Measurements from ENCODE around the gene DUSP5. TPM values are rescaled to one million over a fixed set of nuclear protein-coding genes. Genes with fewer than 3 reads are reported as not detected.
"Not testable (repeated sequence)": the region's sequence is repeated elsewhere in the genome, so short reads cannot be mapped to it uniquely, and the experiment has no call there.

DUSP5 gene
- total RNA-seq, 1 donor from 2014 or later, result 14.8 TPM

DNA sequence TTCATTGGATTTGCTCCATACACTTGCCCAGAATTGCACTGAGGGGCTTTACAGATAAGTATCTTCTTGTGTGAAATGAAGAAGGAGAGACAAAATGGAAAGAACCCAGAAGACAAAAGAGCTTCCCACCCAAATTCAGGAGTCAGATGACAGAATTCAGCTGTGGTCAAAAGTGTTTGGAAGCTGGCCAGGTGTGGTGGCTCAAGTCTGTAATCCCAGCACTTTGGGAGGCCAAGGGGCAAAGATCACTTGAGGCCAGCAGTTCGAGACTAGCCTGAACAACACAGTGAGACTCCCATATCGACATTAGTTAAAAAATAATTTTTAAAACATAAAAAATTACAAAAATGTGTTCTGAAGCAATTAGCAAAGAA, 27.1 kb downstream of the DUSP5 start:
- Mint-ChIP-seq H3K9me3 (no peaks in the 10 kb centered on the region), H3K36me3 (no peaks in the 10 kb centered on the region), H3K4me1 (peaks cover 2% of the 10 kb centered on the region), H3K4me3 (no peak overlapping the region), H3K27ac (no peak overlapping the region), H3K27me3 (ENCODE audit: low read depth) (peaks cover 22% of the 10 kb centered on the region)
- TF ChIP-seq, protein P1, sequence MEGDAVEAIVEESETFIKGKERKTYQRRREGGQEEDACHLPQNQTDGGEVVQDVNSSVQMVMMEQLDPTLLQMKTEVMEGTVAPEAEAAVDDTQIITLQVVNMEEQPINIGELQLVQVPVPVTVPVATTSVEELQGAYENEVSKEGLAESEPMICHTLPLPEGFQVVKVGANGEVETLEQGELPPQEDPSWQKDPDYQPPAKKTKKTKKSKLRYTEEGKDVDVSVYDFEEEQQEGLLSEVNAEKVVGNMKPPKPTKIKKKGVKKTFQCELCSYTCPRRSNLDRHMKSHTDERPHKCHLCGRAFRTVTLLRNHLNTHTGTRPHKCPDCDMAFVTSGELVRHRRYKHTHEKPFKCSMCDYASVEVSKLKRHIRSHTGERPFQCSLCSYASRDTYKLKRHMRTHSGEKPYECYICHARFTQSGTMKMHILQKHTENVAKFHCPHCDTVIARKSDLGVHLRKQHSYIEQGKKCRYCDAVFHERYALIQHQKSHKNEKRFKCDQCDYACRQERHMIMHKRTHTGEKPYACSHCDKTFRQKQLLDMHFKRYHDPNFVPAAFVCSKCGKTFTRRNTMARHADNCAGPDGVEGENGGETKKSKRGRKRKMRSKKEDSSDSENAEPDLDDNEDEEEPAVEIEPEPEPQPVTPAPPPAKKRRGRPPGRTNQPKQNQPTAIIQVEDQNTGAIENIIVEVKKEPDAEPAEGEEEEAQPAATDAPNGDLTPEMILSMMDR (IDR thresholded peaks at IDR 0.05; ENCODE audit: unreplicated experiment), result no peak
- DNase-seq (ENCODE audit: low spot score in 2 of 2, unreplicated experiment in 2 of 2), result no peak

DNA sequence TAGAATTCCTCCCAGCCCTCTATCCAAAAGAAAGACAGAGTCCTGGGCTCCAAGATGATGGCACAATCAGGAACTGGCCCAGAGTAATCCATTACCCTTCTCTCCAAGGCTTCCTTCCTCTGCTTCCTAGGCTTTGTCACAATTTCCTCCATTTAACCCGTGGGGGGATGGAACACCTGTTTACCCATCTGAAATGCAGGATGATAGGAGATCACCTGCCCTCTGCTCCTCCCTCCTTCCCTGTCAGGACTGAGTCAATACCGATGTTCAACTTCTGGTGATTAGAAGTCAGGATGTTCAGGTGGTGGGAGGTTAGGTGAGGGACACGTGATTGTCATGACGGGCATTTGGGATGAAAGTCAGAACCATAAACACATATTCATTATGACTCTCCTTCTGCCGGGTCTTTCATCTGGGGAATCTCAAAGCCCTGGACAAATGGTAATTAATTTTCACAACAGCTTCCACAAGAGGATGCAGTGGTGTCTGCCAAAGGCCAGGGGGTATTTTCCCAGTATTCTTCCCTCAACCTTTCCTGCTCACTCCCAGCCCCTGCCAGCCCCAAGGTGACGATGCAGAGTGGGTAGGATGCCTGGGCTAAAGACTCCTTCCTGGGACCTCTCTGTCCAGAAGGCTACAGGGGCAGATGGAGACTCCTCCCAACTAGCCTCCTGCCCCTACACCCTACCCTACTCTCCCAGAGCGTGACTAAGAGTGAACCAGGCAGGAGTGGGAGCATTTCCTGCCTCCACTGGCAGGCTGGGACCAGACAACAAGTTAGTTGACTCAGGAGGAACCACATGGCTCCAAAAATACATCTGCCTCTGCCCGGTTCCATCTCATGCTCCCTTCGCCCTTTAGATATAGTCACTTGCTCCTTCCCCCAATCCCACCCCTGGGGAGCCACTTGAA, 27.9 kb downstream of the DUSP5 start:
- Mint-ChIP-seq H3K4me1 (peaks cover 2% of the 10 kb centered on the region), H3K36me3 (no peaks in the 10 kb centered on the region), H3K4me3 (no peak overlapping the region), H3K27ac (no peak overlapping the region), H3K27me3 (ENCODE audit: low read depth) (peaks cover 28% of the 10 kb centered on the region), H3K9me3 (no peaks in the 10 kb centered on the region)
- TF ChIP-seq, protein P1 (IDR thresholded peaks at IDR 0.05; ENCODE audit: unreplicated experiment), result no peak
- DNase-seq (ENCODE audit: low spot score in 2 of 2, unreplicated experiment in 2 of 2), result no peak

DNA sequence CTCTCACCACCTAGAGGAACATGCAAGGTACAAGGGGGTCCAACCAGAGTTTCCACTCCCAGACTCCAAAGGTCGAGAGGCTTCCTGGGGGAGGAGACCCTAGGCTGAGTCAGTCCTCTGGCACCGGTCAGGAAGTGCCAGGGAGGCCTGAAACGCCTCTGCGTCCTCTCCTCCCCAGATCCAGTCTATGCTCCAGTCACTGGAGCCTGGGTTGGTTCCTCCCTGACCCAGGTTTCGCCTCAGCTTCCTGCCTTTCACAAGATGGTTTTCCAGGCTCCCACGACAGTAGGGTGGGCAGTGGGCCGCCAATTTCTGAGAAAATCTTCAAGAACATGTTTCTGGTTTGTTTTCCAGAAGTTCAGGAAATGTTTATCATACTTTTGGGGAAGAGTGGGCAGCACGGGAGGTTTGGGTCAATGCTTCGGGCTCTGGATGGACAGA, 30.0 kb downstream of the DUSP5 start:
- Mint-ChIP-seq H3K4me1 (peaks cover 2% of the 10 kb centered on the region), H3K9me3 (no peaks in the 10 kb centered on the region), H3K4me3 (no peak overlapping the region), H3K27ac (no peak overlapping the region), H3K36me3 (no peaks in the 10 kb centered on the region), H3K27me3 (ENCODE audit: low read depth) (peaks cover 32% of the 10 kb centered on the region)
- TF ChIP-seq, protein P1 (IDR thresholded peaks at IDR 0.05; ENCODE audit: unreplicated experiment), result no peak
- no peak for DNase-seq (ENCODE audit: low spot score in 2 of 2, unreplicated experiment in 2 of 2)

DNA sequence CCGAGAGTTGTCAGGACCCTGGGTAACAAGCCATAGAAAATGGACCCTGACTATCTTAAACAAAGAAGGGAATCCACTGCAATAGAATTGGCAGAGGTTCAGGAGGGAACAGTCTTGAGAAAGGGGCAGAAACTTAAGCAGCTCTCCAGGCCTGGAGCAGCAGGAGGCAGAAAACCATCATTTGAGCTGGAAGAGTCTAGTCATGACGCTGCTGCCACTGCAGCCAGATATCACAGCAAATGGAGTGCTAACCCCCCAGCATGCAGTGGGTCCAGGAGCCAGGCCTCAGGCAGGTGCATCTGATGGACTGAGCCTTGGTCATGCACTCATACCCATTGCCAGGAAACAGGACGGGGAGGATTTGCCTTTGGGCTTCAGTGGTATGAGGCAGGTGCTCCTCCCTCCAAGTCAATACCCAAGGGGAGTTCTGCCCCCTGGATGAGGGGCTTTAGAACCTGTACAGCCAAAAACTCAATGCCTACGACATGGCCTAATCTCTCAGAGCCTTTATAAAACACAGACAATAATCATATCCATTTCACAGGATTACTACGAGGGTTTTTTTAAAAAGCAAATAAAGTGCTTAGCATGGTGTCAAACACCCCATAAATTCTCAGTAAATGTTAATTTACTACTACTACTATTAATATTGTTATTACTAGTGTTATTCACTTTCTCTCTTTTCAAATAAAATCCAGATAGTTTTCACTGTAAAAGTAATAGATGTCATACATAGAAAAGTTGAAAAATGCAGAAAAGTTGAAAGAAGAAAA, 30.7 kb downstream of the DUSP5 start:
- no peak overlapping the region for H3K27ac Mint-ChIP-seq
- no peak overlapping the region for H3K4me3 Mint-ChIP-seq
- no peaks in the 10 kb centered on the region for H3K36me3 Mint-ChIP-seq
- H3K4me1 Mint-ChIP-seq, result peaks cover 2% of the 10 kb centered on the region
- TF ChIP-seq, protein P1 (IDR thresholded peaks at IDR 0.05; ENCODE audit: unreplicated experiment), result no peak
- no peak for DNase-seq (ENCODE audit: low spot score in 2 of 2, unreplicated experiment in 2 of 2)
- H3K27me3 Mint-ChIP-seq (ENCODE audit: low read depth), result peaks cover 32% of the 10 kb centered on the region
- H3K9me3 Mint-ChIP-seq, result no peaks in the 10 kb centered on the region

DNA sequence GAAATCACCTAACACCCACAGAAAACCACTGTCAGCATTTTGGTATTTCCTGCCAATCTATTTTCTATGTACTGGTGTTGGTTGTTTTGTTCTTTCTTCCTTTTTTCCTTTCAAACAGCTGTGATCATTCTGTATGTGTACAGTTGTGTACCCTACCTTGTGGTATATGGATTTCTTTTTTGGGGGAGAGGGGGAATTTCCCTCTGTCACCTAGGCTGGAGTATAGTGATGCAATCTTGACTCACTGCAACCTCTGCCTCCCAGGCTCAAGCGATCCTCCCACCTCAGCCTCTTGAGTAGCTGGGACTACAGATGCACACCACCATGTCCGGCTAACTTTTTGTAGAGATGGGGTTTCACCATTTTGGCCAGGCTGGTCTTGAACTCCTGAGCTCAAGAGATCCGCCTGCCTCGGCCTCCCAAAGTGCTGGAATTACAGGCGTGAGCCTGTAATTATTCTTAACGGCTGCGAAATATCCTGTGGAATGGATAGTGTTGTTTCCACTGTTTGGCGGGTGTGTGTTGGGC, 31.4 kb downstream of the DUSP5 start:
- H3K4me3 Mint-ChIP-seq; DNase-seq (ENCODE audit: low spot score in 2 of 2, unreplicated experiment in 2 of 2); H3K27ac Mint-ChIP-seq; H3K36me3 Mint-ChIP-seq; H3K4me1 Mint-ChIP-seq; H3K9me3 Mint-ChIP-seq: not testable (repeated sequence)
- peaks cover 29% of the 10 kb centered on the region for H3K27me3 Mint-ChIP-seq (ENCODE audit: low read depth)

DNA sequence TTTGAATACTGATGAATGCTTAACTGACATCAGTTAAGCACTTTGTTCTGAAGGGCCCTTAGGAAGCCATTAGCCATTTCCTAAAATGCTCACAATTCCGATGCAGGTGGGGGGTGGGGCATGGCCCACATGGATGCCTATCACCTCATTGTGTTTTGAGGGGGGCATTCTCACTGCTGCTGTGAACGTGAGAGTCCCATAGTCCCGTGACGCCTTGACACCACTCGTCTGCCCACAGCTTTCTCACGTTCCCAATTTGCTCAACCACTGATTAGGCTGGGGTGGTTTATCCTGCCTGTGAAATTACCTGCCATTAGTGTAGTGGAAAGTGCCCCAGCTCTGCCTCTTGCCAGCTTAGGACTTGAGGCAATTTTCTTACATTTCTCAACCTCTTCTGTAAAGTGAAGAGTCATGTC, 31.9 kb downstream of the DUSP5 start:
- TF ChIP-seq, protein P1 (IDR thresholded peaks at IDR 0.05; ENCODE audit: unreplicated experiment), result no peak
- H3K4me3 Mint-ChIP-seq, result no peak overlapping the region
- no peaks in the 10 kb centered on the region for H3K9me3 Mint-ChIP-seq
- no peaks in the 10 kb centered on the region for H3K36me3 Mint-ChIP-seq
- H3K27ac Mint-ChIP-seq, result no peak overlapping the region
- H3K4me1 Mint-ChIP-seq, result peaks cover 2% of the 10 kb centered on the region
- DNase-seq (ENCODE audit: low spot score in 2 of 2, unreplicated experiment in 2 of 2), result no peak
- H3K27me3 Mint-ChIP-seq (ENCODE audit: low read depth), result peaks cover 29% of the 10 kb centered on the region

Data from mesothelial cell of epicardium (in vitro differentiated cells).